Panc1 (cell line): ENCODE results near the gene ADTRP. TPM values are rescaled to one million over a fixed set of nuclear protein-coding genes. Genes with fewer than 3 reads are reported as not detected.

Experiments
- ATAC-seq: fragments of 200-7000 bp; cut with Tn5 transposase; 2 replicates; pipeline ENCODE4 v1.9.1; 2020; ENCODE audit warnings: mild to moderate bottlenecking, moderate library complexity
- BruUV-seq: library from RNA; stranded (reverse); fragments of 400-500 nt; replicated peaks from 2 replicates; lab custom pipeline; 2021; lab: Mats Ljungman, UMichigan
- CTCF ChIA-PET: fragments of 300-600 bp; sonication (Branson Sonifier 250); formaldehyde crosslinking; loops from one replicate; lab custom pipeline; 2022; ENCODE audit warnings: antibody characterized with exemption; lab: Charles Lee
- POLR2A ChIA-PET: fragments of 300-600 bp; sonication (Branson Sonifier 250); formaldehyde crosslinking; loops from one replicate; lab custom pipeline; 2022; ENCODE audit warnings: antibody characterized with exemption; lab: Charles Lee
- DNase-seq: peaks from one replicate; pipeline ENCODE4 v3.0.0-alpha.2; 2010; ENCODE audit warnings: low read depth, low spot score
- H3K27ac ChIP-seq: 2 replicates; pipeline ENCODE4 v1.5.1; 2011; ENCODE audit warnings: mild to moderate bottlenecking, low read length, inconsistent platforms
- H3K27me3 ChIP-seq: fragments of 200-500 bp; sonication (Bioruptor generic); 2 replicates; pipeline ENCODE4 v1.6.0; 2014; ENCODE audit warnings: low read length, inconsistent platforms; ENCODE audit not compliant: control insufficient read depth, insufficient read depth
- H3K36me3 ChIP-seq: fragments of 200-500 bp; sonication (Bioruptor generic); 2 replicates; pipeline ENCODE4 v1.5.1; 2014; ENCODE audit warnings: inconsistent platforms, mild to moderate bottlenecking, low read length, moderate library complexity; ENCODE audit not compliant: control insufficient read depth, insufficient read depth
- H3K4me1 ChIP-seq: 2 replicates; pipeline ENCODE4 v1.5.1; 2011; ENCODE audit warnings: inconsistent platforms, mild to moderate bottlenecking, low read length, moderate library complexity; ENCODE audit not compliant: control insufficient read depth, insufficient read depth
- H3K4me3 ChIP-seq, 2 experiments: 2 replicates each; pipeline ENCODE4 v1.5.1; 2011 to 2012; ENCODE audit warnings: low read depth in 2 of 2, low read length in 2 of 2, mild to moderate bottlenecking in 2 of 2, inconsistent platforms in 1 of 2, moderate library complexity in 1 of 2
- H3K9me3 ChIP-seq: fragments of 200-500 bp; sonication (Bioruptor generic); 2 replicates; pipeline ENCODE4 v1.5.1; 2014; ENCODE audit warnings: low read depth, mild to moderate bottlenecking, inconsistent platforms, low read length, moderate library complexity; ENCODE audit not compliant: control insufficient read depth, insufficient read depth
- CTCF ChIP-seq: fragments of 450-650 bp; IDR thresholded peaks from 2 replicates; pipeline ENCODE4 v1.5.1; 2017; ENCODE audit warnings: mild to moderate bottlenecking
- POLR2AphosphoS5 ChIP-seq: IDR thresholded peaks from 2 replicates; pipeline ENCODE4 v1.6.1; 2012; ENCODE audit warnings: mild to moderate bottlenecking, low read depth, low read length, moderate library complexity
- REST ChIP-seq, 2 experiments: IDR thresholded peaks; 2 replicates each; pipeline ENCODE4 v1.6.1; 2011 to 2012; ENCODE audit warnings: low read depth in 2 of 2, control low read depth in 1 of 2, low read length in 1 of 2, mild to moderate bottlenecking in 1 of 2, moderate library complexity in 1 of 2; ENCODE audit not compliant: insufficient read depth in 1 of 2
- SIN3A ChIP-seq: IDR thresholded peaks from 2 replicates; pipeline ENCODE4 v1.6.1; 2012; ENCODE audit warnings: low read depth, mild to moderate bottlenecking, low read length, moderate library complexity, borderline replicate concordance; ENCODE audit not compliant: insufficient read depth
- TCF7L2 ChIP-seq: IDR thresholded peaks from 2 replicates; pipeline ENCODE4 v1.6.1; 2011; ENCODE audit warnings: mild to moderate bottlenecking, low read depth, low read length, inconsistent platforms
- in situ Hi-C: cut with HindIII; loops from 2 replicates; pipeline ENCODE4 v1.10.0; 2016; ENCODE audit warnings: low sequenced_read_pairs, low pct_unique_long_range_greater_than_20kb
- intact Hi-C: fragments of 100-400 bp; cut with micrococcal nuclease; formaldehyde crosslinking; loops from one replicate; pipeline ENCODE4 v1.10.0; 2022; ENCODE audit not compliant: unreplicated experiment
- total RNA-seq: library from RNA; stranded (reverse); gene quantifications from one replicate; pipeline ENCODE4 v1.2.1, GENCODE V29; 2021; ENCODE audit not compliant: unreplicated experiment

Gene ADTRP
- total RNA-seq, 1 experiment from 2014 or later, result not detected

- BruUV-seq, result no TSS peak
- Histone ChIP-seq H3K27me3 (no peaks in the 10 kb centered on the region), H3K9me3 (no peaks in the 10 kb centered on the region), H3K4me3 (no peak overlapping the region), H3K36me3 (no peaks in the 10 kb centered on the region), H3K4me1 (no peaks in the 10 kb centered on the region), H3K27ac (no peak overlapping the region)
- in situ Hi-C loops, result no loop called here
- intact Hi-C loops, result no loop called here
- POLR2A ChIA-PET, result no interaction called here
- TF ChIP-seq POLR2AphosphoS5, result no peak
- no peak for TF ChIP-seq TCF7L2
- TF ChIP-seq CTCF, result no peak
- no peak for TF ChIP-seq SIN3A
- no peak for TF ChIP-seq REST (IDR thresholded peaks at IDR 0.05; ENCODE audit: insufficient read depth in 1 of 2, low read depth in 2 of 2, low read length in 1 of 2)
- no peak for DNase-seq
- ATAC-seq, result no peak
- CTCF ChIA-PET, result no interaction called here
These were observed 14.4 kb downstream of the ADTRP start for GRCh38 chr6:11764250-11764604.

GRCh38 chr6:11763460-11764249 is 14.9 kb downstream of the ADTRP start:
- no peak overlapping the region for H3K4me3 ChIP-seq
- DNase-seq (no peak), ATAC-seq (no peak)
- H3K4me1 ChIP-seq, result no peaks in the 10 kb centered on the region
- no peak overlapping the region for H3K27ac ChIP-seq
- CTCF ChIA-PET, result no interaction called here
- H3K27me3 ChIP-seq, result no peaks in the 10 kb centered on the region
- POLR2A ChIA-PET, result no interaction called here
- H3K36me3 ChIP-seq, result no peaks in the 10 kb centered on the region
- TF ChIP-seq REST (IDR thresholded peaks at IDR 0.05; ENCODE audit: insufficient read depth in 1 of 2, low read depth in 2 of 2, low read length in 1 of 2), result no peak
- no peak for TF ChIP-seq POLR2AphosphoS5
- no peak for TF ChIP-seq CTCF
- no peak for TF ChIP-seq TCF7L2
- no peak for TF ChIP-seq SIN3A
- no TSS peak for BruUV-seq
- intact Hi-C loops, result no loop called here
- in situ Hi-C loops, result no loop called here
- H3K9me3 ChIP-seq, result no peaks in the 10 kb centered on the region
